IPS-15b (cell line): ENCODE results near the gene UBL3.

Experiments used
- H3K27me3 ChIP-seq: one replicate; pipeline ENCODE4 v1.6.1; 2013; ENCODE audit warnings: low read length; ENCODE audit not compliant: control insufficient read depth, insufficient read depth
- H3K36me3 ChIP-seq: one replicate; pipeline ENCODE4 v1.6.1; 2013; ENCODE audit warnings: low read length; ENCODE audit not compliant: control insufficient read depth, insufficient read depth
- H3K4me1 ChIP-seq: one replicate; pipeline ENCODE4 v1.6.1; 2013; ENCODE audit warnings: mild to moderate bottlenecking, low read length; ENCODE audit not compliant: control insufficient read depth, insufficient read depth
- H3K4me3 ChIP-seq: one replicate; pipeline ENCODE4 v1.5.1; 2013; ENCODE audit warnings: low read depth, low read length
- H3K9ac ChIP-seq: one replicate; pipeline ENCODE4 v1.6.1; 2013; ENCODE audit warnings: low read depth, mild to moderate bottlenecking, low read length
- H3K9me3 ChIP-seq: one replicate; pipeline ENCODE4 v1.6.1; 2013; ENCODE audit warnings: mild to moderate bottlenecking, low read length; ENCODE audit not compliant: control insufficient read depth, insufficient read depth

UBL3 gene

DNA sequence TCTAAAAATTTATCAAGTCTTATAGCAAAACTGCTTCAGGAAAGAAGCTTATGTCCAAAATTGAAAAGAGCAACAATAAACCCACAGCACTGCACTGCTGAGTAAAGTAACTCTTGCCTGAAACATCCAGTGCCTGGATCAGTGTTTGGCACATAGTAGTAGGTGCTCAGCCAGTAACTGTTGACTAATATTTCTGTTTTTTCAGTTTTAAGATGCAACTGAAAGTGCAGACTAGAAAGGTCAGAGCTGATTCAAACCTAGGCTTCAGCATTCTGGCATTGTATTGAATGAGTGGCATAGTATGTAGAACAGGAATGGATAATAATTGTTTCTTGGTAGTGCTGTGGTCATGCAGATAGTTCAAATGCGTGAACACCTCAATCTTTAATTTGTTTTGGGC is 67.6 kb downstream of the UBL3 start:
- H3K4me1 ChIP-seq = no peaks in the 10 kb centered on the region
- H3K9me3 ChIP-seq = no peaks in the 10 kb centered on the region
- no peak overlapping the region for H3K9ac ChIP-seq
- H3K36me3 ChIP-seq = no peaks in the 10 kb centered on the region
- H3K4me3 ChIP-seq = no peak overlapping the region
- H3K27me3 ChIP-seq = no peaks in the 10 kb centered on the region

GRCh38 chr13:29774830-29775229 is 75.6 kb downstream of the UBL3 start:
- Histone ChIP-seq H3K9me3 (no peaks in the 10 kb centered on the region), H3K9ac (no peak overlapping the region), H3K36me3 (no peaks in the 10 kb centered on the region), H3K27me3 (no peaks in the 10 kb centered on the region), H3K4me1 (peaks cover 5% of the 10 kb centered on the region), H3K4me3 (no peak overlapping the region)

- Histone ChIP-seq H3K9ac (no peak overlapping the region), H3K27me3 (no peaks in the 10 kb centered on the region), H3K9me3 (no peaks in the 10 kb centered on the region), H3K4me3 (no peak overlapping the region), H3K4me1 (peaks cover 5% of the 10 kb centered on the region), H3K36me3 (no peaks in the 10 kb centered on the region)
These were observed 79.2 kb downstream of the UBL3 start for GRCh38 chr13:29771247-29771646.

- Histone ChIP-seq H3K9me3 (no peaks in the 10 kb centered on the region), H3K9ac (no peak overlapping the region), H3K27me3 (no peaks in the 10 kb centered on the region), H3K4me1 (no peaks in the 10 kb centered on the region), H3K36me3 (no peaks in the 10 kb centered on the region), H3K4me3 (no peak overlapping the region)
These were observed 83.4 kb downstream of the UBL3 start for GRCh38 chr13:29767006-29767405.

- H3K9me3 ChIP-seq = no peaks in the 10 kb centered on the region
- H3K4me1 ChIP-seq = no peaks in the 10 kb centered on the region
- H3K4me3 ChIP-seq = no peak overlapping the region
- H3K27me3 ChIP-seq = no peaks in the 10 kb centered on the region
- H3K9ac ChIP-seq = no peak overlapping the region
- H3K36me3 ChIP-seq = no peaks in the 10 kb centered on the region
These were observed 86.8 kb downstream of the UBL3 start for GRCh38 chr13:29763436-29764180.

GRCh38 chr13:29761815-29762214 is 88.6 kb downstream of the UBL3 start:
- Histone ChIP-seq H3K9me3 (no peaks in the 10 kb centered on the region), H3K4me1 (no peaks in the 10 kb centered on the region), H3K9ac (no peak overlapping the region), H3K4me3 (no peak overlapping the region), H3K27me3 (no peaks in the 10 kb centered on the region), H3K36me3 (no peaks in the 10 kb centered on the region)

GRCh38 chr13:29761160-29761559 is 89.3 kb downstream of the UBL3 start:
- Histone ChIP-seq H3K9me3 (no peaks in the 10 kb centered on the region), H3K27me3 (no peaks in the 10 kb centered on the region), H3K4me1 (no peaks in the 10 kb centered on the region), H3K36me3 (no peaks in the 10 kb centered on the region), H3K9ac (no peak overlapping the region), H3K4me3 (no peak overlapping the region)

GRCh38 chr13:29760544-29760943 is 89.9 kb downstream of the UBL3 start:
- no peaks in the 10 kb centered on the region for H3K27me3 ChIP-seq
- no peaks in the 10 kb centered on the region for H3K9me3 ChIP-seq
- H3K36me3 ChIP-seq = no peaks in the 10 kb centered on the region
- H3K9ac ChIP-seq = no peak overlapping the region
- no peak overlapping the region for H3K4me3 ChIP-seq
- H3K4me1 ChIP-seq = no peaks in the 10 kb centered on the region

- no peak overlapping the region for H3K4me3 ChIP-seq
- H3K9ac ChIP-seq = no peak overlapping the region
- no peaks in the 10 kb centered on the region for H3K27me3 ChIP-seq
- H3K36me3 ChIP-seq = no peaks in the 10 kb centered on the region
- no peaks in the 10 kb centered on the region for H3K9me3 ChIP-seq
- H3K4me1 ChIP-seq = no peaks in the 10 kb centered on the region
These were observed 91.8 kb downstream of the UBL3 start for GRCh38 chr13:29758531-29759114.

DNA sequence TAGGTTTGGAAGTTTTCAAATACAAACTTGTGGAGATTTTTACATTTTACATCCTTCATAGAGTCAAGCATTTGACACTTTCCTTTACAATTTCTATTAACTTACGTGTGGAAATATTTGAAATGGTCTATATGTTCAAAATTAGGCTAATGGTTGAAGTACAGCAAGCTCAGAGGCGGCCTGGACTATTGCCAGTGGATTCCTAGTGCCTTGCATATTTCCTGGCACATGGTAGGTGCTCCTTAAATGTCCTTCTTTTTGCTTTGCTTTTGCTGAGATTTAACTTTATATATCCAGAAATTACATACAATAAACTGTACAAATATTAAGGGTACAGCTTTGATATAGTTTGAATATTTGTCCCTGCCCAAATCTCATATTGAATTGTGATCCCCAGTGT is 93.9 kb downstream of the UBL3 start:
- H3K27me3 ChIP-seq = no peaks in the 10 kb centered on the region
- H3K9ac ChIP-seq = no peak overlapping the region
- no peak overlapping the region for H3K4me3 ChIP-seq
- no peaks in the 10 kb centered on the region for H3K4me1 ChIP-seq
- H3K9me3 ChIP-seq = no peaks in the 10 kb centered on the region
- no peaks in the 10 kb centered on the region for H3K36me3 ChIP-seq

DNA sequence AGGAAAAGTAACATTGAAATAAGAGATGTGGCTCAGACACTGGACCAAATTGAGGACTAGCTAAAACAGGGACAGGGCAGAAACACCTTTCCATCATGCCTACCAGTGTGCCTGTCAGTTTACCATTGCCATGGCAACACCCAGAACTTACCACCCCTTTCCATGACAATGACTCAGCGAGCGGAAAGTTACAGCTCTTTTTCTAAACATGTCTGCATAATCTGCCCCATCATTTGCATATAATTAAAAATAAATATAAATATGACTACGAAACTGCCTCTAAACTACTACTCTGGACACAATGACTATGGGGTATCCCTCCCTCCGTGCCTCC is 96.0 kb downstream of the UBL3 start:
- H3K4me3 ChIP-seq = no peak overlapping the region
- no peaks in the 10 kb centered on the region for H3K36me3 ChIP-seq
- no peaks in the 10 kb centered on the region for H3K4me1 ChIP-seq
- no peak overlapping the region for H3K9ac ChIP-seq
- H3K9me3 ChIP-seq = no peaks in the 10 kb centered on the region
- no peaks in the 10 kb centered on the region for H3K27me3 ChIP-seq

- H3K9me3 ChIP-seq = no peaks in the 10 kb centered on the region
- H3K36me3 ChIP-seq = no peaks in the 10 kb centered on the region
- no peaks in the 10 kb centered on the region for H3K27me3 ChIP-seq
- no peak overlapping the region for H3K9ac ChIP-seq
- H3K4me1 ChIP-seq = no peaks in the 10 kb centered on the region
- H3K4me3 ChIP-seq = no peak overlapping the region
These were observed 96.6 kb downstream of the UBL3 start for GRCh38 chr13:29753618-29754472.
